Activated T-helper 1 cell treated with anti-CD3 and anti-CD28 coated beads, Interleukin-12 subunit alpha, Interleukin-12 subunit beta, Interleukin-2, Interleukin-4 antibody, amounts not matched to agents 30 ng/mL and 10 ng/mL and 1 ng/mL, durations not matched to agents 14 hours and 24 hours and 36 hours (primary cell): ENCODE results near the gene ZFR. TPM values are rescaled to one million over a fixed set of nuclear protein-coding genes. Genes with fewer than 3 reads are reported as not detected.
"Not testable (repeated sequence)": the region's sequence is repeated elsewhere in the genome, so short reads cannot be mapped to it uniquely, and the experiment has no call there.

Experiments
- DNase-seq: peaks from one replicate; pipeline ENCODE4 v3.0.0; 2021; ENCODE audit warnings: low spot score
- H3K27ac Mint-ChIP-seq: one replicate; pipeline ENCODE4 v1.8.0; 2021; ENCODE audit warnings: mild to moderate bottlenecking, mixed read lengths
- H3K27me3 Mint-ChIP-seq: one replicate; pipeline ENCODE4 v1.8.0; 2022; ENCODE audit warnings: mild to moderate bottlenecking, moderate library complexity, mixed read lengths; ENCODE audit not compliant: insufficient read depth
- H3K36me3 Mint-ChIP-seq: one replicate; pipeline ENCODE4 v1.8.0; 2021; ENCODE audit warnings: low read depth, mixed read lengths
- H3K4me1 Mint-ChIP-seq: one replicate; pipeline ENCODE4 v1.8.0; 2021; ENCODE audit warnings: low read depth, mixed read lengths
- H3K4me3 Mint-ChIP-seq: one replicate; pipeline ENCODE4 v1.8.0; 2021; ENCODE audit warnings: mild to moderate bottlenecking, moderate library complexity, mixed read lengths
- H3K9me3 Mint-ChIP-seq: one replicate; pipeline ENCODE4 v1.8.0; 2021; ENCODE audit warnings: mixed read lengths
- intact Hi-C: fragments of 100-400 bp; cut with micrococcal nuclease; formaldehyde crosslinking; loops from one replicate; pipeline ENCODE4 v1.15.1; 2024
- total RNA-seq: library from RNA; stranded (reverse); gene quantifications from 2 replicates; pipeline ENCODE4 v1.2.3, GENCODE V29; 2022

Gene ZFR
- total RNA-seq, 1 donor from 2014 or later = 70.8 TPM

DNA sequence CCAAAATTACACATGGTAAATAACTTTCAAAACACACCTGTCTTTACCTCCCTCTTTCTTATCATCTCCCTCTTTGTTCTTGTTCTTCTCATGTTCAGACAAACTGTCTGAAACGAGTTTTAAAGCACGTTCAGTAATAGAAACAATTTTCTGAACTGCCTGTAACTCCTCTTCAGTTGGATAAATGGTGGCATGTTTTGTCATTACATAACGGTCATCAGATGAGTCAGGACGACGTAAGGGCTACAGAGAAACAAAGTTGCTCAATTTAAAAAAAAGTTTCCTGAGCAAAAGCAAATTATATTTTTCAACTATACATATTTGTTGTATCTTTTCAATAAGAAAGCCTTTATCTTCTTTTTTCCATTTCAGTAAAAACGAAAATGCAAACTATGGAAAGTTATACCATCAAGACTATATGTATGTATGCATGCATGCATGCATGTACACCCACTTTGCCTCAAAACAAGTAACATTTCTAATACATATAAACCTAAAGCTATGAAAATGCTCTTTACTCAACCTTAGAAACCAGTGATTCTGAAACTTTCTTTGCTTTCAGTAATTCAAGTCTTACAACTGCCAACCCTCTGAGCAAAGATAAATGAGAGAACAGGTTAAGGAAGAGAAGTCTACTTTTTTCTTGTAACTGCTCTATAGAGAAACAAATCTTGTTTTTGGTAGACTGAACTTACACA, 56.0 kb downstream of the ZFR start:
- Mint-ChIP-seq H3K9me3 (no peaks in the 10 kb centered on the region), H3K27ac (peak overlapping the region; percentile 93), H3K27me3 (no peaks in the 10 kb centered on the region), H3K4me3 (peak overlapping the region; percentile 9), H3K4me1 (peaks cover 22% of the 10 kb centered on the region), H3K36me3 (peaks cover 47% of the 10 kb centered on the region)
- intact Hi-C loops = loop anchor here (1.0 to 5.0 kb wide), 4 partner anchors 55 to 224 kb away; no protein-coding TSS in a partner anchor
- no peak for DNase-seq

GRCh38 chr5:32387841-32388240, 56.7 kb downstream of the ZFR start:
- H3K27ac Mint-ChIP-seq = no peak overlapping the region
- H3K9me3 Mint-ChIP-seq = no peaks in the 10 kb centered on the region
- no peaks in the 10 kb centered on the region for H3K27me3 Mint-ChIP-seq
- H3K36me3 Mint-ChIP-seq = peaks cover 48% of the 10 kb centered on the region
- H3K4me1 Mint-ChIP-seq = peaks cover 22% of the 10 kb centered on the region
- no peak for DNase-seq
- H3K4me3 Mint-ChIP-seq = no peak overlapping the region
- intact Hi-C loops = loop anchor here (1.0 to 5.0 kb wide), 4 partner anchors 55 to 224 kb away; no protein-coding TSS in a partner anchor

DNA sequence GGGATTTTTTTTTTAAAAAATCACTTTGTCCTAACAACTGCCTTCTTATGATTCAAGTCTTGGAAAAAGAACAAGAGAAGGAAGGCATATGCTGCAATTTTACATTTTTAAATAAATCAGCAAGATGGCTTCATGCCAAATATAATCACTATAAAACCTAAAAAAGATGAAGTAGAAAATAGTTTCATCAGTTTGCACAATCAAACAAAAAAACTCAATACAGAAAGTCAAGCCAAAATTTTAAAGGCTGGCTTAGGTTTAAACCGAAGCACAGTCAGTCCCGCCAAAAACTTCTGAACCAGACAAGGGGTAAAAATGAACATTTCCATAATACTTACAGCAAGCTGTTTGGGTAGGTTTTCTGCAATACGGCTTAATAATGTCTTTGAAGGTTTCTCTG, 57.3 kb downstream of the ZFR start:
- H3K4me1 Mint-ChIP-seq = peaks cover 22% of the 10 kb centered on the region
- no peak overlapping the region for H3K4me3 Mint-ChIP-seq
- no peak overlapping the region for H3K27ac Mint-ChIP-seq
- DNase-seq = no peak
- H3K27me3 Mint-ChIP-seq = no peaks in the 10 kb centered on the region
- H3K9me3 Mint-ChIP-seq = no peaks in the 10 kb centered on the region
- H3K36me3 Mint-ChIP-seq = peaks cover 50% of the 10 kb centered on the region
- intact Hi-C loops = loop anchor here (5.0 kb wide), 2 partner anchors 145 to 225 kb away; no protein-coding TSS in a partner anchor

- Mint-ChIP-seq H3K9me3 (no peaks in the 10 kb centered on the region), H3K4me1 (peaks cover 21% of the 10 kb centered on the region), H3K27ac (no peak overlapping the region), H3K27me3 (no peaks in the 10 kb centered on the region), H3K36me3 (peaks cover 42% of the 10 kb centered on the region), H3K4me3 (no peak overlapping the region)
- intact Hi-C loops = loop anchor here (5.0 kb wide), 2 partner anchors 148 to 228 kb away; no protein-coding TSS in a partner anchor
- DNase-seq = no peak
These were observed 59.9 kb downstream of the ZFR start for GRCh38 chr5:32384621-32385020.

- Mint-ChIP-seq H3K4me3 (no peak overlapping the region), H3K36me3 (peaks cover 39% of the 10 kb centered on the region)
These were observed 61.0 kb downstream of the ZFR start for GRCh38 chr5:32383586-32383985.

DNA sequence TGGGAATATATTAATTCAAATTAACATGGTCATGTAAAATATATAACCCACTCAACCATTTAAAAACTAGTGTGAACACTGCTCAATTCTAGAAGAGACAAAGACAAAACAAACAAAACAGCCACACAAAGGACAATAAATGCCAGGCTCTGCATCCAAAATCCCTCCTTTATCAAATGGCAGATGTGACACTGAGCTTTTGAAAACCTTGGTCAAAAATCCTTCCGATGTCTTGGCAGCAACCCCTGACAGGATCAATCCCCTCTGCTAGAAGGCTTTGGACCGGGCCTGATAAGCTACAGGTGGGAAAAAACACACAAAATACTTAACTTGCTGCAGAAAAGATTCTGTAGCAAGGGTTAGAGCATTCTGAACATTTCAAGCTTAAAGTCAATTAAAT, 61.5 kb downstream of the ZFR start:
- Mint-ChIP-seq H3K9me3 (no peaks in the 10 kb centered on the region), H3K4me1 (peaks cover 6% of the 10 kb centered on the region), H3K27me3 (no peaks in the 10 kb centered on the region), H3K27ac (no peak overlapping the region), H3K36me3 (peaks cover 34% of the 10 kb centered on the region), H3K4me3 (no peak overlapping the region)
- intact Hi-C loops = no loop called here
- DNase-seq = no peak

More at GRCh38 chr5:32383586-32383985, 61.0 kb downstream of the ZFR start:
- Mint-ChIP-seq H3K27ac (no peak overlapping the region), H3K9me3 (no peaks in the 10 kb centered on the region), H3K4me1 (peaks cover 11% of the 10 kb centered on the region), H3K27me3 (no peaks in the 10 kb centered on the region)
- intact Hi-C loops = no loop called here
- DNase-seq = no peak

DNA sequence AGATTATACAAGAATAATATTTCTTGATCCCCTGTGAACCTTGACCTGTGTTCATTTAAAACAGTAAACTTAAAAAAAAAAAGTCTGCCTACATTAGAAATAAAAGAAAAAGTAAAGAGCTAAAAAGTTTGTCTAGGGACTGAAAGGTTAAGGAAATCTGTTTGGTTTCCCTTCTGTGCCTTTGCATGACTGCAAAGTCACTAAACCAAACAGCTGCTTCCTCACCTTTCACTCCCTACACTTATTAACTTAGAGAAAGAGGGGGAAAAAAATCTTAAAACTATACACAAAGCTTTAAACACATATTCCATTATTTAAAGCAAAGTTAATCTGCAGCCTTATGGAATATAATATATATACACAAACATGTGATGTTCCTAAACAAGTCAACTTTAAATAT, 65.1 kb downstream of the ZFR start:
- Mint-ChIP-seq H3K4me3 (no peak overlapping the region), H3K9me3 (no peaks in the 10 kb centered on the region), H3K27me3 (no peaks in the 10 kb centered on the region), H3K36me3 (peaks cover 26% of the 10 kb centered on the region), H3K4me1 (no peaks in the 10 kb centered on the region), H3K27ac (no peak overlapping the region)
- DNase-seq = no peak
- intact Hi-C loops = no loop called here

GRCh38 chr5:32378966-32379365, 65.6 kb downstream of the ZFR start:
- H3K27me3 Mint-ChIP-seq = no peaks in the 10 kb centered on the region
- H3K4me3 Mint-ChIP-seq = no peak overlapping the region
- intact Hi-C loops = no loop called here
- H3K4me1 Mint-ChIP-seq = no peaks in the 10 kb centered on the region
- H3K27ac Mint-ChIP-seq = no peak overlapping the region
- no peaks in the 10 kb centered on the region for H3K9me3 Mint-ChIP-seq
- peaks cover 26% of the 10 kb centered on the region for H3K36me3 Mint-ChIP-seq
- no peak for DNase-seq

- no peak overlapping the region for H3K27ac Mint-ChIP-seq
These were observed 74.9 kb downstream of the ZFR start for GRCh38 chr5:32369542-32370155.

DNA sequence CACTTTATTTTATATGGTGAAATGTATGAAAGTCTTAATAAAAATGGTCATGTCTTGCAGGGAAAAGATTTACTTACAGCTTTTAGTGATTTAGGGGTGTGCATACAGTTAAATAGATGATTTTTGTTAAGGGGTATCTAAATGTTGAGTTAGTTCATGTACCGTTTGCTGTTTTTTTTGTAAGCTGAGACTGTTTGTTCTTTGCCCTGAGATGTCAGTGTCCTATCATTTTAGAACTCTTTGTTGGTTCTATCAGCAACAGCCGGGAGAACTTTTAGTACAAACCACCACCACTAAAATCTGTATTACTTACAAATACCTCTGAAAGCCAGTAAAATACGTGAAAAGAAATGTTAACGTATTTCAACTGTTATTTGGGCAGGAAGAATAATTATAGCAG, 75.5 kb downstream of the ZFR start:
- Mint-ChIP-seq H3K4me1 (peaks cover 5% of the 10 kb centered on the region), H3K27ac (no peak overlapping the region), H3K9me3 (no peaks in the 10 kb centered on the region), H3K4me3 (no peak overlapping the region), H3K36me3 (peaks cover 32% of the 10 kb centered on the region), H3K27me3 (no peaks in the 10 kb centered on the region)
- intact Hi-C loops = no loop called here
- no peak for DNase-seq

More at GRCh38 chr5:32369542-32370155, 74.9 kb downstream of the ZFR start:
- Mint-ChIP-seq H3K9me3 (no peaks in the 10 kb centered on the region), H3K36me3 (peaks cover 32% of the 10 kb centered on the region), H3K4me1 (peaks cover 5% of the 10 kb centered on the region), H3K27me3 (no peaks in the 10 kb centered on the region), H3K4me3 (no peak overlapping the region)
- intact Hi-C loops = no loop called here
- DNase-seq = no peak

DNA sequence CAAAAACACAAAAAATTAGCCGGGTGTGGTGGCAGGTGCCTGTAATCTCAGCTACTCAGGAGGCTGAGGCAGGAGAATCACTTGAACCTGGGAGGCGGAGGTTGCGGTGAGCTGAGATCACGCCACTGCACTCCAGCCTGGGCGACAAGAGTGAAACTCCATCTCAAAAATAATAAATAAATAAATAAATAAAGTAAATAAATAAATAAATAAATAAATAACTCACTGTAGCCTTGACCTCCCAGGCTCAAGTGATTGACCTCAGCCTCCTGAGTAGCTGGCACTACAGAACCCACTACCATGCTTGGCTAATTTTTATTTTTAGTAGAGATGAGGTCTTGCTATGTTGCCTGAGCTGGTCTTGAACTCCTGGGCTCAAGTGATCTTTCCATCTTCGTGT, 77.3 kb downstream of the ZFR start:
- H3K9me3 Mint-ChIP-seq, H3K4me3 Mint-ChIP-seq, H3K27ac Mint-ChIP-seq, H3K4me1 Mint-ChIP-seq, DNase-seq, H3K27me3 Mint-ChIP-seq, intact Hi-C loops: not testable (repeated sequence)
- H3K36me3 Mint-ChIP-seq = peaks cover 32% of the 10 kb centered on the region

- no peak overlapping the region for H3K27ac Mint-ChIP-seq
- H3K4me1 Mint-ChIP-seq = peaks cover 5% of the 10 kb centered on the region
- H3K4me3 Mint-ChIP-seq = no peak overlapping the region
- H3K27me3 Mint-ChIP-seq = no peaks in the 10 kb centered on the region
- H3K36me3 Mint-ChIP-seq = peaks cover 27% of the 10 kb centered on the region
- H3K9me3 Mint-ChIP-seq = no peaks in the 10 kb centered on the region
- intact Hi-C loops = no loop called here
- DNase-seq = no peak
These were observed 78.9 kb downstream of the ZFR start for GRCh38 chr5:32365623-32366022.

- no peaks in the 10 kb centered on the region for H3K4me1 Mint-ChIP-seq
- H3K27me3 Mint-ChIP-seq = no peaks in the 10 kb centered on the region
- DNase-seq = no peak
- intact Hi-C loops = no loop called here
- H3K4me3 Mint-ChIP-seq = no peak overlapping the region
- H3K27ac Mint-ChIP-seq = no peak overlapping the region
- H3K9me3 Mint-ChIP-seq = no peaks in the 10 kb centered on the region
- peaks cover 28% of the 10 kb centered on the region for H3K36me3 Mint-ChIP-seq
These were observed 81.5 kb downstream of the ZFR start for GRCh38 chr5:32363030-32363429.
